Endothelial cell of umbilical vein (primary cell): ENCODE results near the gene CDH15. TPM values are rescaled to one million over a fixed set of nuclear protein-coding genes. Genes with fewer than 3 reads are reported as not detected.

Experiments used
- BruUV-seq: library from RNA; stranded (reverse); fragments of 400-500 nt; replicated peaks from 2 replicates; lab custom pipeline; 2021; lab: Mats Ljungman, UMichigan
- CTCF ChIA-PET: fragments of 300-600, 350-600 bp; sonication (Branson Sonifier 250); formaldehyde crosslinking; loops from one replicate; lab custom pipeline; 2021; ENCODE audit warnings: antibody characterized with exemption, inconsistent platforms; lab: Charles Lee
- POLR2A ChIA-PET: fragments of 300-600, 350-600 bp; sonication (Branson Sonifier 250); formaldehyde crosslinking; loops from one replicate; lab custom pipeline; 2021; ENCODE audit warnings: antibody characterized with exemption, inconsistent platforms; lab: Charles Lee
- DNase-seq: peaks from one replicate; pipeline ENCODE4 v3.0.0-alpha.2; 2011; ENCODE audit warnings: low read depth, low spot score
- FAIRE-seq: peaks from 2 replicates; lab custom pipeline; 2011; peaks lifted over from hg19 to GRCh38; lab: Jason Lieb, UNC
- H2AFZ ChIP-seq: 2 replicates; pipeline ENCODE4 v1.6.0; 2012; ENCODE audit warnings: low read depth, low read length, control low read depth, inconsistent platforms
- H3K27ac ChIP-seq: 2 replicates; pipeline ENCODE4 v1.5.1; 2011; ENCODE audit warnings: low read depth, mild to moderate bottlenecking, control low read depth, low read length, moderate library complexity; ENCODE audit not compliant: insufficient read depth
- H3K27me3 ChIP-seq, 2 experiments: 2 replicates each; pipeline versions ENCODE4 v1.6.0 to v1.6.1; 2011; ENCODE audit warnings: low read length in 2 of 2, mixed read lengths in 1 of 2; ENCODE audit not compliant: control insufficient read depth in 2 of 2, insufficient read depth in 2 of 2
- H3K36me3 ChIP-seq, 2 experiments: 2 replicates in 1 of 2; 3 replicates in 1 of 2; pipeline ENCODE4 v1.5.1; 2011; ENCODE audit warnings: low read length in 2 of 2, mild to moderate bottlenecking in 1 of 2, moderate library complexity in 1 of 2; ENCODE audit not compliant: control insufficient read depth in 2 of 2, insufficient read depth in 2 of 2; ENCODE audit errors: extremely low read depth in 1 of 2
- H3K4me1 ChIP-seq: 3 replicates; pipeline ENCODE4 v1.5.1; 2011; ENCODE audit warnings: mild to moderate bottlenecking, low read length; ENCODE audit not compliant: control insufficient read depth, insufficient read depth; ENCODE audit errors: extremely low read depth
- H3K4me2 ChIP-seq: 2 replicates; pipeline ENCODE4 v1.6.1; 2011; ENCODE audit warnings: low read length, control low read depth, mixed read lengths; ENCODE audit not compliant: insufficient read depth
- H3K4me3 ChIP-seq, 3 experiments: fragments of 200-600 bp in 1 of 3; sonication (generic), shearing (Covaris generic) in 1 of 3; replicated peaks in 1 of 3; 2 replicates each; pipeline ENCODE4 v1.5.1; 2011 to 2016; ENCODE audit warnings: control low read depth in 3 of 3, low read length in 3 of 3, mild to moderate bottlenecking in 2 of 3, inconsistent platforms in 1 of 3, low read depth in 1 of 3, moderate library complexity in 1 of 3; ENCODE audit not compliant: insufficient read depth in 1 of 3
- H3K79me2 ChIP-seq: 2 replicates; pipeline ENCODE4 v1.6.0; 2012; ENCODE audit warnings: low read length, inconsistent platforms; ENCODE audit not compliant: control insufficient read depth, insufficient read depth
- H3K9ac ChIP-seq: replicated peaks from 2 replicates; pipeline ENCODE3; 2011; ENCODE audit warnings: low read length, control low read depth; ENCODE audit not compliant: insufficient read depth; ENCODE audit errors: extremely low read depth
- H3K9me1 ChIP-seq: replicated peaks from 3 replicates; pipeline ENCODE4 v1.6.0; 2011; ENCODE audit warnings: mild to moderate bottlenecking, low read length; ENCODE audit not compliant: control insufficient read depth, insufficient read depth; ENCODE audit errors: extremely low read depth
- H3K9me3 ChIP-seq: replicated peaks from 2 replicates; pipeline ENCODE4 v1.5.1; 2012; ENCODE audit warnings: low read length, inconsistent platforms; ENCODE audit not compliant: control insufficient read depth, insufficient read depth
- H4K20me1 ChIP-seq: replicated peaks from 2 replicates; pipeline ENCODE3; 2011; ENCODE audit warnings: mild to moderate bottlenecking, low read length; ENCODE audit not compliant: control insufficient read depth, insufficient read depth; ENCODE audit errors: extremely low read depth
- CTCF ChIP-seq, 2 donors: IDR thresholded peaks; 1 replicate in 1 of 2; 2 replicates in 1 of 2; pipeline ENCODE4 v1.5.1; 2011; ENCODE audit warnings: low read length in 2 of 2, mild to moderate bottlenecking in 2 of 2, moderate library complexity in 2 of 2, control low read depth in 1 of 2, inconsistent platforms in 1 of 2, low read depth in 1 of 2; ENCODE audit not compliant: insufficient read depth in 1 of 2; ENCODE audit errors: extremely low read depth in 1 of 2
- EZH2 ChIP-seq: IDR thresholded peaks from 2 replicates; pipeline ENCODE4 v1.6.1; 2012; ENCODE audit warnings: borderline replicate concordance, low read depth, mild to moderate bottlenecking, moderate library complexity, low read length, inconsistent platforms; ENCODE audit not compliant: severe bottlenecking
- FOS ChIP-seq: IDR thresholded peaks from 2 replicates; pipeline ENCODE4 v1.6.1; 2011; ENCODE audit warnings: mild to moderate bottlenecking, low read length, moderate library complexity, borderline replicate concordance; ENCODE audit not compliant: insufficient read depth
- GATA2 ChIP-seq: IDR thresholded peaks from 2 replicates; pipeline ENCODE4 v1.7.0; 2011; ENCODE audit warnings: low read depth, mild to moderate bottlenecking, moderate library complexity, mixed read lengths, low read length; ENCODE audit not compliant: insufficient read length, insufficient read depth
- JUN ChIP-seq: IDR thresholded peaks from 2 replicates; pipeline ENCODE4 v1.6.1; 2011; ENCODE audit warnings: borderline replicate concordance, low read depth; ENCODE audit not compliant: insufficient read length, insufficient read depth
- MAX ChIP-seq: IDR thresholded peaks from 2 replicates; pipeline ENCODE4 v1.6.1; 2011; ENCODE audit not compliant: insufficient read depth, insufficient read length
- MYC ChIP-seq: IDR thresholded peaks from one replicate; pipeline ENCODE4 v1.6.1; 2011; ENCODE audit warnings: mild to moderate bottlenecking, low read depth, low read length
- POLR2A ChIP-seq: IDR thresholded peaks from 2 replicates; pipeline ENCODE4 v1.6.1; 2012; ENCODE audit warnings: low read depth, mild to moderate bottlenecking, control low read depth, low read length
- POLR2AphosphoS5 ChIP-seq: IDR thresholded peaks from 2 replicates; pipeline ENCODE4 v1.6.1; 2012; ENCODE audit warnings: low read depth, mild to moderate bottlenecking, control low read depth, low read length, moderate library complexity; ENCODE audit not compliant: insufficient read depth
- dilution Hi-C: fragments of 300-500 bp; cut with MboI; formaldehyde crosslinking; loops from one replicate; pipeline ENCODE4 v1.15.0; 2019; ENCODE audit warnings: low sequenced_read_pairs; ENCODE audit not compliant: extremely low pct_ligation_motif_present
- intact Hi-C: fragments of 100-400 bp; cut with micrococcal nuclease; formaldehyde crosslinking; loops from one replicate; pipeline ENCODE4 v1.10.0; 2022
- polyA plus RNA-seq, 4 experiments: library from polyadenylated mRNA; depleted of rRNA in 3 of 4; stranded (reverse) in 3 of 4; unstranded in 1 of 4; fragments of >200 nt; gene quantifications; 2 replicates each; pipeline versions ENCODE4 v1.2.1 to v1.2.3, GENCODE V29; 2011 to 2012; ENCODE audit warnings: missing spikeins in 1 of 4
- total RNA-seq: library from RNA; stranded (reverse); gene quantifications from 2 replicates; pipeline ENCODE4 v1.2.3, GENCODE V29; 2021

Gene CDH15
- total and polyA plus RNA-seq, 2 donors (not counting 3 experiments of a cell fraction or from before 2014, with no cell fraction given), result 0.44 TPM; not detected in 1

DNA sequence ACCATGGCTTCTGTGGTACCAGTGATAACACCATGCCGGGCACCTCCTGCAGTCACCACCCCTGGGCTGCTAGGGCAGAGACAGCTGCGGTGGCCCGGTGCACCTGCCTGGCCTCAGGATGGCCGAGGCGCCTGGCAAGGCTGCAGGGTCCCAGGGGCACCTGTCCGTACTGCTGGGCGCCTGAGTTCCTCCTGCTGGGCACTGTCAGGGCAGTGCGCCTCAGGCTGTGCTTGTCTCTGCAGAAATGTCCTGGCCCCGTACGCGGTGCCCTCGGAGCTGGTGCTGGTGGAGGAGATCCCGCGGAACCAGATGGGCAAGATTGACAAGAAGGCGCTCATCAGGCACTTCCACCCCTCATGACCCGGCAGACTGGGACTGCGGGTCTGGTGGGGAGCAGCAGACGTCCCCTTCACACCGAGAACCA, 17.7 kb upstream of the CDH15 start:
- POLR2A ChIA-PET, result no interaction called here
- H3K9me3 ChIP-seq, result no peaks in the 10 kb centered on the region

More for the DNA sequence above, 17.7 kb upstream of the CDH15 start:
- Histone ChIP-seq H3K79me2 (no peaks in the 10 kb centered on the region), H3K4me1 (no peaks in the 10 kb centered on the region), H3K9ac (no peak overlapping the region), H3K4me2 (no peak overlapping the region), H2AFZ (no peak overlapping the region), H3K36me3 (peaks cover 0 to 2% of the 10 kb centered on the region in 2 experiments), H3K9me1 (no peaks in the 10 kb centered on the region), H3K27ac (no peak overlapping the region), H3K4me3 (no peak overlapping the region), H4K20me1 (no peaks in the 10 kb centered on the region), H3K27me3 (no peaks in the 10 kb centered on the region)
- intact Hi-C loops (no loop called here), dilution Hi-C loops (no loop called here)
- FAIRE-seq, result no peak
- TF ChIP-seq EZH2 (no peak), CTCF (IDR thresholded peaks at IDR 0.05; ENCODE audit: extremely low read depth in 1 of 2, insufficient read depth in 1 of 2, low read depth in 1 of 2, low read length in 2 of 2) (no peak), MAX (no peak), POLR2A (no peak), JUN (no peak), GATA2 (no peak), POLR2AphosphoS5 (no peak), FOS (no peak), MYC (no peak)
- CTCF ChIA-PET, result no interaction called here
- no TSS peak for BruUV-seq
- no peak for DNase-seq
